ENCODE measurements around the gene FREM2.

Gene FREM2

DNA sequence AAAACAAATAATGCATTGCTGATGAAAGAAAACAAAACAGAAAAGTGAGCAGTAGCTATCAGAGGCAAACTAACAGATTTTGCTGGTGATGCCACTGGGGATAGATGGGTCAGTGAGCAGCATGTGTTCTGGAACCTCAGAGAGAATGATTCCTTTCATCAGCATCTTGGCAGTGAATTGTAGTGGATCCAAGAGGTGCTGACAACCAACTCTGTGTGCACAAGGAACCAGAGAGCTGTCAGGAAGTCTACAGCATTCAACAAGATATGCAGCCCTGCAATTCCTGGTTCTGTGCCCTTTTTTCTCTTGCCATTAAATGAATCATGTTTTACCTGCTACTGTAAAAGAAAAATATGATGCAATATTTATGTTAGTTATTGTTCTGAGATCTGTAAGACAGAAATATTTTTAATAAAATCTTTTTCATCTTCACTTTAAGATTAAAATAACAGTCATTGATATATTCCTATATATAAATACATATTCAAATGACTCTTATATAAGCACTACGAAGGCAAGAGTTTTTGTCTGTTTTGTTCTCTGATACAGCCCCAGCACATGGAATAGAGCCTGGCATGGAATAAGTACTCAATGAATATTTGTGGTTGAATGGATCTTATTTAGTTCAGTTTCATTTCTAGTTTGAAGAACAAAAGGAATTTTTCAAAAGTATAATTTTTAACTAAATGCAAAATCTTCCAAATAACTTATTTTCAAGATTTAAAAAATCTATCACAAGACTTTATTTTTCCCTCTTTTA lies 80.8 kb downstream of the FREM2 start:
- no peak for DNase-seq

DNA sequence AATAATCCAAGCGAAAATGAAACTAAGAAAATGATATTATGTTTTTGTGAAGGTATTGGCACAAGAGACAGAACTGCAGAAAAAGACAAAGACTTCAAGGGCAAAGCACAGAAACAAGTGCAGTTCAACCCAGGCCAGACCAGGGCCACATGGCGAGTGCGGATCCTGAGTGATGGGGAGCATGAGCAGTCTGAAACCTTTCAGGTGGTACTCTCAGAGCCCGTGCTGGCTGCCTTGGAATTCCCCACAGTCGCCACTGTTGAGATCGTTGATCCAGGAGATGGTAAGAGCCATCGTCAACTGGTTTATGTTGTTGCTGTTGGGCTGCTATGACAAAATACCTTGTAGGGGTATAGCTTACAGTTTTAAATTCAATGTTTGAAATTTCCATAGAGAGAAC lies 82.6 kb downstream of the FREM2 start:
- DNase-seq: no peak

DNA sequence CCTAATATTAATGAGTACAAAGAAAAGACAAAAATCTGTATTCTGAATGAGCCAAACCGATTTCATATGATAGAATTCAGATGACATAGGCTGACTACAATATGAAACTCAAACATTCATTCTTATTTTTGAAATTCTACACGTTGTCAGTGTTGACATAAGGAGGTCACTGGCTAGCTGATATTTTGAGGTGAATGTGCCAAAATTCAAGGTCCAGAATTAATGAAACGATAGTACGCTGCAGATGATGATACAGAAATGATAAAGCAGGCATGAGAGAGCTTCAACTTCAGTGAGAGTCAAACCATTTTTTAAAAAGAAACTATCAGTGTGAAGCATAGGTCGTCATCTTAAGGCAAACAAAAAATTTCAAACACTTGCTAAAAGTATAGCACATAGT lies 88.2 kb downstream of the FREM2 start:
- no peak for DNase-seq

DNA sequence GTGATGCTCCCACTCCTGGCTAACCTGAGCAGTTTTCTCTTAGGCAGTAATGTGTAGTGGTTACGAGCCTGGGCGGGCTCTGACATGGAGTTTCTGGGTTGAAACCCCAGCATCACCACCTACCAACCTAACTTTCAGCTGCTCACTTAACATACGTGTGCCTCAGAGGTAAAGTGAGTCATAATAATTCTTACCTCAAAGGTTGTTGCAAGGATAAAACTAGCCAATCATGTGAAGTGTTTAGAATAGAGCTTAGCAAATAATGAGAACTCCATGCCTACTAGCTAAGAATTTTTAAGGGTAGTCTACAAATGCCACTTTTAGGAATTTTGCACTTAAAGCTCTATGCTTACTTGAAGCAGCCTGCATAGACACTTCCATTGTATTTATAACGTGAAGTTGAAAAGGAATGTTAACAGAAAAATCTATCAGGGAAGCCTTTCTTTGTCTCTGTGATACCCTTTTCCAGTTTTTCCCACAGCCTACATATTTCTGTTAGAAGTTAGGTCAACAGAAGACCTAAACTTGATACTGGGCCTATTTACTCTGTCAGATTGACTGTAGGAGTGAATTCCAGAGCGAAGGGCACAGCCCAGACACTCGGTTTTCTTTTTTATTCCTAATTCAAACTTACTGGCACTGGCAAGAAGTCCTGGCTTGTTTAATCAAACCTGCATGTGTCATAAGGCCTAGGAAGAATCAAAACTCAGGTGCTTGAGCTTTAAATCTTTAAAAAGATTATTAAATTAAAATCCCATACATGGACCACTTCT lies 90.7 kb downstream of the FREM2 start:
- no peak for DNase-seq

DNA sequence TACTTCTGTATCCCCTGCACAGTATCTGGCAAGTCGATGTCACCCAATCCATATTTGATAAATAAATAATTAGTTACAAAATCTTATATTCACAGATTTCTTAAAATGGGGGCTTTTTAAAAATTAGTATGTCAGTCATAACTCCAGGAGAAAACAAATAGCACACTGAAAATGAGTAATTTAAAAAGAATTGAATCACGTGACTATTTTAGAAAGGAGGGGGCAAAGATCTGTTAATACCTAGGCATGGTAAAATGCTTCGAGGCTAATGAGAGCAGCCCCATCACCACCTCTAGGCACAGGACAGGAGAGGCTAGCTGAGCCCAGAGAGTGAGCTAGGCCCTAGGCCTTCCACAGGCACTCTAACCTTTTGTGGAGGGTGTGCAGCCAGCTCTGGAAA lies 94.7 kb downstream of the FREM2 start:
- no peak for DNase-seq

DNA sequence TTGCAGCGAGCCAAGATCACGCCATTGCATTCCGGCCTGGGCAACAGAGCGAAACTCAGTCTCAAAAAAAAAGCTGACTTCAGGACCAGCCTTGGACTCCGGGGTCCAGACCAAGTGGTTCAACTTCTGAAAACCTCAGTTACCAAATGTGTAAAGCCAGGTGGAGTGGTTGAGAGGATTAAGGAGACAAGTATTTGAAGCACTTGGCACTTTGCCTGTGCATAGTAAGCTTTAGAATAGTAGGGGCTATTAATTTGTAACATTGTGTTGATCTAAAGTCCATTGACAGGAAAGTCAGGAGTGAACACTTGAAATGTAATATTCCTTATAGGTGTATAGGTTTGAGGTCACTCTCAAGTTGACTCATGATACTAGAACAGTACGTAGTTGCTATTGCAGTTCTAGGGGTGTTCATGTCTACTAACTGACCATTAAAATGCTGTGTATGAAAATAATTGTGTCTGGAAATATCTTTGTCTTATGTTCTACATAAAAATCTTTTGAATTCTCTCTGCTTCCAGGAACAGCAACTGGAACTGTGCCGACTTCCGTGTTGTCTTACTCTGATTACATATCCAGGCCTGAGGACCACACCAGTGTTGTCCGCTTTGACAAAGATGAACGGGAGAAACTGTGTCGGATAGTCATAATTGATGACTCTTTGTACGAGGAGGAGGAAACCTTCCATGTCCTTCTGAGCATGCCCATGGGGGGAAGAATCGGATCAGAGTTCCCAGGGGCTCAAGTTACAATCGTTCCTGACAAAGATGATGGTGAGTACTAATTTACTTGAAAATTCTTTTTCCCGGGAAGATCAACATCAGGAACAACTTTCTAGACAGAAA lies 97.4 kb downstream of the FREM2 start:
- no peak for DNase-seq

DNA sequence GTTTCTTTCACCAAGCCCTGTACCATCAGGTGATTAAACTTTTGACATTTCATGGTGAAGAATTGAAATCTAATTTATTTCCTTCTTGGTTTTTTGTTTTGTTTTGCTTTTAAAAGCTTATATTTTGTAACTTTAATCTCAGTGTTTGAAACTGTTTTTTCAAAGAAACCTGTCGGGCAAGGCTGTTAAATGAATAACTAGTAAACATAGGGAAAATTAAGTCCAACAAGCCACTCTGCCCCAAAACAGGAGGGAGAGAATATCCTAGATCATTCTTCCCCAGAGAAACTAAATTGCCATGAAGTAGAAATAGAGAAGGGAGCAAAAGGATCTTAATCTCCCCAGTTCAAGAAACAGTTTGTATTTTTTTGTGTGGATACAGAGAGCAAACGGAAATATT lies 98.2 kb downstream of the FREM2 start:
- no peak for DNase-seq

DNA sequence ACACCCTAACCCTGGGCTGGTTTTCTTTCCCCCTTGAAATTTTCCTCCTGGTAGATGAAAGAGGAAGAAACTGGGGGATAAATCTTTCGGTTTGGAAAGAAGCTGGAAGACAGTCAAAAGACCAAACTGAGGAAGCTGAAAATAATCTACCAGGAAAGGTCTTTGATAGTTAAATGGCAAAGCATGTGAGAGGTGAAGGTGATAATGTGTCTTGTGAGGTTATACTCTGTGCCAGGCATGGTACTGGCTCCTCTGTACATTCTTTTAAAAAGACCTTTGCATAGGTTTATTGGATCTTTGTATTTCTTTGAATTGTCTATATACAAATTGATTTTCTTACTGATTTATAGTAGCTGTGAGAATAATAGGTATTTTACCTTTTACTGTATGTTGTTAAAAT lies 98.6 kb downstream of the FREM2 start:
- DNase-seq: no peak

DNA sequence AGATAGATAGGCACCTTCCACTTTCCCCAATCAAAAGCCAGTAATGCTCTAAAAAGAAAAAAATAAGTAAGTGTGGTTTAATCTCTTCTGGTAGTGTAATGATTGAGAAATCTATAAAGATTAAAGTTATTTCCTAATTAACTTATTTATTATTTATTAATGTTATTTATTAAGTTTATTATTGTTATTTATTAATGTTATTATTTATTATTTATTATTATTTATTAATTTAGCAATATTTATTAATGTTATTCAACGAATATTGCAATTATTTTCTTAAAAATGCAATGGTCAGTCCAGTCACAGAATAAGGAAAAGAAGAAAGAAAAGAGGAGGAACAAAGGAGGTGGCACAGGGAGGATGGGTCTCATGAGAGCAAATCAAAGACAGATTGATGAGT lies 100.7 kb downstream of the FREM2 start:
- no peak for DNase-seq

DNA sequence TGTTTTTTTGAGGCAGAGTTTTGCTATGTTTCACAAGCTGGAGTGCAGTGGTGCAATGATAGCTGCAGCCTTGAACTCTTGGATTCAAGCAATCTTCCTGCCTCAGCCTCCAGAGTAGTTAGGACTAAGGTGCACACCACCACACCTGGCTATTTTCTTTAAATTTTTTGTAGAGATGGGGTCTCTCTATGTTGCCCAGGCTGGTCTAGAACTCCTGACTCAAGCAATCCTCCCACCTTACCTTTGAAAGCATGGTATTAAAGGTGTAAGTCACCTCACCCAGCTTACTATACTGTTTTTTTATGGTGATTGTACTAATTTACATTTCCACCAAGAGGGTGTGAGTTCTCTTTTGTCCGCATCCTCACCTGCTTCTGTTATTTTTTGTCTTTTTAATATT lies 110.0 kb downstream of the FREM2 start:
- DNase-seq: no peak

DNA sequence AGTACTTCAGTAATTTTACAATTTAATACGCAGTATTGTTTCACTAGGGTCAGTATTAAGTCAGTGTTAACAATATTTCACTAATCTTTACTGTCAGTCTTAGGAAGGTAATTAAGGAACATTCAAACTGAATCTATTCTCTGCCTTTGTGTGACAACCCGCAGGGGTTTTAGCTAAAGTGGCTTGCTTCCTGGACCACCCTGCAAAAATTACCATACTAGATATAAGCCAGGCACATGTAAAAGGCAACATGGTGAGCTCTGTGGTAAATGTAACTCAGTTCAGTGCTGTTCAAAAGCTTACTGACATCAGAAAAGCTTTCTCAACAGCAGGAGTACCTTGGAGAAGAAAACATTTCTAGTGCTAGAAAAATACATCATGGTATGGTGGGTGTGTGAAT lies 116.7 kb downstream of the FREM2 start:
- no peak for DNase-seq

DNA sequence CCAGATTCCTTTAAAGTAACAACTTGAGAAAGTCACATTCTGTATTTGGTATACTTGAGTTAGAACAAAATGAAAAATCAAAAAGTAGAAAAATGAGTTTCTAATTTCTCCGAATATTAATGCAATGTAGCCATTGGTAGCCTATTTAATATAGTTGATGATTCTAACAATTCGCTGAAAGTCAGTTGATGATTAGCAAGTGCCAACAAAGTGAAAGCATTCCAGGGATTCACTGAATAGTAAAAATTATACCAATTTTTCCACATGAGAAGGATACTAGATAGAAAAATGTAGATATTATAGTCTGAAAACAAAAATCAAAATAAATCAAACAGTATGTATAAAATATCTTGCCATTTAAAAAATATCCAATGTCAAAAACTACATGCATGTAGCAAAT lies 117.2 kb downstream of the FREM2 start:
- no peak for DNase-seq

DNA sequence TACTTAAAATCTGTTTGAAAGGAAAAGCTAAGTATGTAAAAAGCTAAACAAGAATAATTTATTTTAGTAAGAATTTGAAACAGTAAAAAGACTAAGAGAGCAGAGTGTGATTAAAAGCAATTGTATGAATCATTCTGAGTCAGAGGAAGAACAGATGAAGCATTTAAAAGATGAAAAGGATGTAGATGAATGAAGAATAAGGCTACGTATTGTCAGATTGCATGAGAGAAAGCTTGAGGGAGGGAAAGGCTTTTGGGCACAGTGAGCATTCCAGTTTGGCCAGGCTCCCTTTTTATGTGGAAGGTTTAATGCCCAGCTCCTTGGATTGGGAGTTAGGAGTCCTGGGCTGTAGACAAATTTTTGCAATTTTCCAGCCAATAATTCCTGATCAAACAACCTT lies 117.7 kb downstream of the FREM2 start:
- no peak for DNase-seq

DNA sequence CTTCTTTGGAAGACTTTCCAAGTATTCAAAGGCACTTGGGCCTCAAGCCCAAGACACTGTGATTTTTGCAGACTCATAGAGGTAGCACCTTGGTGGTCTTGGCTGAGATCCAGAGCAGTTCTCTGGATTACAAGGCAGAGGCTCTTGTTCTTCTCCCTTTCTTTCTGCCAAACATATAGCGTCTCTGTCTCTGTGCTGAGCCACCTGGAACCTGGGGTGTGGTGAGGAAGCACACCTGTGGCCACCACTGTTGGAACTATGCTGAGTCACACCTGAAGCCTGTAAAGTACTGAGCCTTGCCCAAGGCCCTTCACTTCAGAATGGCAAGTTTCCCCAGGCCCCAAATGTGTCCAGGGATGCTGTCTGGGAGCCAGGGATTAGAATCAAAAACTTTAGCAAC lies 127.5 kb downstream of the FREM2 start:
- DNase-seq: no peak

DNA sequence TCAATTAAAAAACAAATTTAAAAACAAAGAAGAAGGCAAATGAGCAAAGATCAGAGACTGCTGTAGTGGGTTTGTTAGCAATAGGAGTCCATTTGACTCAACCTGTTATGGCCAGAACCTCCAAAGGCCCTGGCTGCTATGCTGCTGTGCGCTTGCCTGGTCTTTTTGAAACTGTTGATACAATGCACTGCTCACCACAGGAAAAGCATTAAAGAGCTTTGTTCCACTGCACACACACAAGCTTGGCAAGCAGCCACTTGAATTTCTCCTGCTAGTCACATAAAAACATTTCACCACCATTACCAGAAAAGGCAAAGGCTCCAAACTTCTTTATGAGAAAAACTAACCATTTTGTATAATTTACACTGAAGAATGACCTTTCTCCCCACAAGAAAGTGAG lies 132.2 kb downstream of the FREM2 start:
- no peak for DNase-seq

DNA sequence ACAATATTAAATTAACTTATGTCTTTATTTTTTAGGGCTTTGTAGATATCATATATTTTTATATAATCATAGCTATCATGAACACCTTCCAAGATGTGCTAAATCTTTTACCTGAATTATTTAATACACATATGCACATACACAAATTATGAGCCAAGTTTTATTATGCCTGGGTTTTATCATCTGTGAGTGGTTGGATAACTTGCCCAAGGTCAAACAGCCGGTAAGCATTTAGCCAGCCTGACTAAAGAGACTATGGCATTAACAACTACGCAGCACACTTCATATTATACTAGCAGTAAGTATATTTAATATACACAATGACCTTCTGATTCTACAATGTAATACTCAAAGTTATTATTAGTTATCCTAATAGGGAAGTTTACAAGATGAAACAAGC lies 132.7 kb downstream of the FREM2 start:
- DNase-seq: no peak

DNA sequence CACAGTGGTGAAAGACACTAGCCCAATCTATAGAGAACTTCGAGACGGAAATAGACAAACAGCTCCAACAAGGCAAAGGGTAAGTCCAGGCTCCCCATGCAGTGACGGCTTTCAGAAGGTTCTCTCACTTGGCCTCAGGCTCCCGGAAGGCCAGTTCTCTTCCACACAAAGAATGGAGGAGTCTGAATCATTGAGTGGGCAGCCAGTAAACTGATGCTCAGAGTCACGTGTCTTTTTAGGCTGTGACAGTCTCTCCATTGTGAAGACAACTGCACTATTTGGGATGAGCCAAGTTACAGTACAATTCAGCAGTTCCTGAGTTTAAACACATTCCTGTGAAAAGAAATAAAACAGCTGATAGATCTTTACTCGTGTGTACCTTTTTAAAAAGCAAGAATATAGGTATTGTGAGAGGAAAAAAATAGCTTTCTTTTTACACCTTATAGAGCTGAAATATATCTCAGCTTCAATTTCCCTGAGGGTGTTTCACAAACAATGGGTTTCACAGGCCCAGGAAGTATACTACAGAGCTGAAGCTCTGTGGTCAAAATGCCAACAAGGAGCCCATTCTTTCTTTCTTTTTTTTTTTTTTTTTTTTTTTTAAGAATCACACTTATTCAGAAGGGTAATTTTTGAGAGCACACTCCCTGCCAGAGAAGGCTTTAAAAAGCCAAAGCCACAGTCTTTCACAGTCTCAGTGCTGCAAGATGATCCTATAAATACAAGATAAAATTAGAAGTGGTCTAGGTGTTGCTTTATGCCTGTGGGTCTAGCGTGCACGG lies 135.1 kb downstream of the FREM2 start:
- no peak for DNase-seq

DNA sequence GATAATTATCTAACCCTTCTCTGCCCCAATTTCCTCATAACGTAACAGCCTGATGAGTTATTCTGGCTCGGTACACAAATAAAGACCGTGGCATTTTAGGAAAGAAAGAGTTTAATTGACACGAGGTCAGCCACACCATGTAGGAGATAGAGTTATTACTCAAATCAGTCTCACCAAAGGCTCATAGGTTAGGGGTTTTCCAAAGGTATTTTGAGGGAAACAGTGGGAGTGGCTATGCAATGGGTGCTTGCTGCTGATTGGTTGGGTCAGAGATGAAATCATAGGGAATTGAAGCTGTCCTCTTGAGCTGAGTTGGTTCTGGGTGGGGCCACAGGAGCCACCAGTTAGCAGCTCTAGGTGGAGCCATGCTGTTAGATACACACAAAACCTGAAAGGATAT lies 137.5 kb downstream of the FREM2 start:
- no peak for DNase-seq

DNA sequence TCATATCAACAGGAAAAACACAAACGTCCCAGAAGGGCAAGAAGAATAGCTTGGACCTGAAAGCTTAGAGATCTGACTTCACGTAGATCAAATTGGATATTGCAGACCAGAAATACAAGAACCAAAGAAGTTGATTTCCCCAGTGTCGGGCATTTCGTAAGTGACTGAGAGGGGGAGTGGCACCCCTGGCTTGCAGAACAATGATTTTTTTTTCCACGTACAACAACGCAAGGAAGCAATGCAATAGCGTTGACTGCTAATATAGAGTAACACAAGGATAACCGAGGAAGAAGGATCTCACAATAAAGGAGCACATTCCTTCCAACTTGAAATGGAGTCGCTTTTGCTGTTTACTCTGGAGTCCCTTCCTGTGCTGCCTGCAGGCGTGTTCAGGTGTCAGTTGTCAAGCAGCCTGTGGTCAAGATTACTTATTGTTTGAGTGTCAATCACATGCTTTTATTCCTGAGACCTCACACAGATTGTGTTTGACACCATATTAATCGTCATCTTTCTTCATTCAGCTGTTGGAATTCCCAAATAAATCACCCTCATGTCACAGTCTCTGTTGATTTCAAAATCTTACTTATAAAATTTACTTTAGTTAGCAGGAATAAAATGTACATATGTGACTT lies 139.4 kb downstream of the FREM2 start:
- DNase-seq: no peak

DNA sequence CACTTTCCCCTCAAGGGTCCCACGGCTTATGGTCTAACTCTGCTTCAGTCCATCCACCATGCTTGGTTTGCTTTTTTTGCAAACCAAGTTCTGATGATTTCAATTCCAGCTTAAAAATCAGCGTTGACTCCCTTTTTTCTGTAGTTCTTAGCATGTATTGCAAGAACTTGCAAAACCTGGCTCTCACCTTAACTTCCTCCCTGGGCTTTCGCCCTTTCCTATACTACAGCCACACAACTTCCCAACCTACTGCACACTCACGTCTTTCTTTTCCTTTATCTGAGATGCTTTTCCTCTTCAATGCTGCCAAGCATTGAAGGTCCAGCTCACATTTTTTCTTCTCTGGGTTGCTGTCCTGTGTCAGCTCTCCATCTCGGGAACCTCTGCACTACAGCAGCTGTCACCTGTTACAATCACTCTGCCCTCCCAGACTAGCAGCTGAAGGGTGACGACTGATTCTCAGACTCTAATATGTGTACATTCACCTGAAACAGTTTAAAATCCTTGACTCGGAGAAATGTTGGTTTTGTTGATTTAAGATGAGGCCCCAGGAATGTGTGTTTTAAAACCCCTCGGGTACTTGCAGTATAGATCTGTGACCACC lies 143.7 kb downstream of the FREM2 start:
- no peak for DNase-seq

DNA sequence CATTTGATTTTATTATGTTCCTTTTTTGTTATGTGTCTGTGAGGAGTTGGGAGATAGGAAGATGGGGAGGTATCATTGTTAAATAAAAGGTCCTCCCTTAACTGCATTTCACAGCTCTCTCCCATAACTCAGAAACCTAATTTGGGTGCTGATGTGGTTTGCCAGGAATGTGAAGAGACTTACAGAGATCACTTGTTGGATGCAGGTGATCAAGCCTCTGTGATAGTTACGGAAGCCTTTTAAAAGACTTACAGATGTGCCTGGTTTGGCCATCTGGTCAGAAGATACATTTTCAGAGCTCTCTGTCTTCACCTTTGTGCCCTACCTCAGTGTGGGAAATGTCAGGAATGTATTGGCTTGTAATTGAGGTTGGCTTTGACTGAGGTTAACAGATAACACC lies 157.7 kb downstream of the FREM2 start:
- no peak for DNase-seq

DNA sequence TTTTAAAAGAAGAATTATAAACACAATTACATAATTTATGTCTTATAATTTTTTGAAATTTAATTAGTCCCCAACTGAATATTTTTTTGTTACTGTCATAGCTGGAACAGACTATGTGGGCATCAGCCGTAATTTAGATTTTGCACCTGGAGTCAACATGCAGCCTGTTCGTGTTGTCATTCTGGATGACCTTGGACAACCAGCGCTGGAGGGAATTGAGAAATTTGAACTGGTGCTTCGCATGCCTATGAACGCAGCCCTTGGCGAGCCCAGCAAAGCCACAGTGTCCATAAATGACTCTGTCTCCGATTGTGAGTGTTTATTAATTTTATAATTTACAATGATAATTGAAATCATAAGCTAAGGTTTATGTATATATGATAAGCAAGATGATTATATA lies 161.5 kb downstream of the FREM2 start:
- no peak for DNase-seq

Data from activated gamma-delta T cell (primary cell).